Thyroid gland (tissue), 4 donors: ENCODE results near the gene CALR.

Source experiments
- CTCF ChIP-seq, 6 experiments: fragments of 200-600 bp in 3 of 6; fragments of 450-650 bp in 3 of 6; sonication (generic) in 3 of 6; IDR thresholded peaks; one replicate each; pipeline ENCODE4 v1.5.1; 2016 to 2019; ENCODE audit warnings: antibody characterized with exemption in 6 of 6, mild to moderate bottlenecking in 2 of 6, inconsistent platforms in 1 of 6, moderate library complexity in 1 of 6
- POLR2A ChIP-seq, 2 donors: fragments of 450-650 bp; IDR thresholded peaks; one replicate each; pipeline ENCODE4 v1.6.1; 2017; ENCODE audit warnings: antibody characterized with exemption in 2 of 2, mild to moderate bottlenecking in 2 of 2, moderate library complexity in 1 of 2

DNA sequence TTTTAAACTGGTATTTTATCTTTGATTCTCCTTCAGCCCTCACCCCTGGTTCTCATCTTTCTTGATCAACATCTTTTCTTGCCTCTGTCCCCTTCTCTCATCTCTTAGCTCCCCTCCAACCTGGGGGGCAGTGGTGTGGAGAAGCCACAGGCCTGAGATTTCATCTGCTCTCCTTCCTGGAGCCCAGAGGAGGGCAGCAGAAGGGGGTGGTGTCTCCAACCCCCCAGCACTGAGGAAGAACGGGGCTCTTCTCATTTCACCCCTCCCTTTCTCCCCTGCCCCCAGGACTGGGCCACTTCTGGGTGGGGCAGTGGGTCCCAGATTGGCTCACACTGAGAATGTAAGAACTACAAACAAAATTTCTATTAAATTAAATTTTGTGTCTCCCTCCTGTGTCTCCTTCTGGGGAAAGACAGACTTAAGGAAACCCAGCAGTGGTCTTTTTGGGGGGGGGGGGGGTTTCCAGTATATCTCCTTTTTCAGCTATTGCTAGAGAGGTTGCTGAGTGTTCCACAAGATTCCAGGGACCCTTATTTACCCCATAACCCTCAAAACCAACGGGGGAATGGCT, 5.8 kb downstream of the CALR start:
- TF ChIP-seq CTCF (IDR thresholded peaks at IDR 0.05) (no peak), POLR2A (IDR thresholded peaks at IDR 0.05) (no peak)
